ENCODE data around the gene HSPA1A. TPM values are rescaled to one million over a fixed set of nuclear protein-coding genes. Genes with fewer than 3 reads are reported as not detected.
A peak's percentile ranks its signal among the peaks of the same experiment; 100 is the strongest.
"Not testable (repeated sequence)": the region's sequence is repeated elsewhere in the genome, so short reads cannot be mapped to it uniquely, and the experiment has no call there.

Gene HSPA1A
- total and polyA plus RNA-seq, 7 experiments from 2014 or later, result 6.7 to 125 (median 30.3) TPM

- Histone ChIP-seq H3K27me3 (ENCODE audit: control insufficient read depth in 2 of 2, insufficient read depth in 2 of 2, low read length in 2 of 2) (no peaks in the 10 kb centered on the region), H3K4me1 (ENCODE audit: control insufficient read depth in 2 of 2, insufficient read depth in 2 of 2, low read length in 2 of 2) (no peaks in the 10 kb centered on the region), H3K4me3 (ENCODE audit: low read length) (no peak overlapping the region), H3K36me3 (ENCODE audit: control insufficient read depth in 2 of 3, insufficient read depth in 3 of 3, low read length in 3 of 3) (no peaks in the 10 kb centered on the region), H3K27ac (ENCODE audit: low read depth, low read length) (no peak overlapping the region), H3K9me3 (ENCODE audit: control insufficient read depth in 2 of 3, low read length in 3 of 3) (no peaks in the 10 kb centered on the region)
- peaks cover 0 to 6% (median 0%) of the 10 kb centered on the region in 5 donors for H3K36me3 Mint-ChIP-seq
- ChIA-PET POLR2A (no interaction called here), CTCF (no interaction called here)
- H3K9me3 Mint-ChIP-seq, result peaks cover 0 to 2% (median 0%) of the 10 kb centered on the region in 11 donors
- no peak for DNase-seq
- ATAC-seq, result no peak
- intact Hi-C loops (cut with micrococcal nuclease), result no loop called here
- H3K4me1 Mint-ChIP-seq, result no peaks in the 10 kb centered on the region
- H3K4me3 Mint-ChIP-seq, result no peak overlapping the region
- H3K27ac Mint-ChIP-seq, result peak overlapping the region in 2 of 9 donors; percentile 36 to 44
- no peaks in the 10 kb centered on the region for H3K27me3 Mint-ChIP-seq
These were observed 36.1 kb downstream of the HSPA1A start for GRCh38 chr6:31851485-31851832.

- CTCF ChIA-PET, result interaction anchor here (0.6 to 0.8 kb wide), 2 partner anchors 33 to 226 kb away, joined by 3 read pairs; no protein-coding TSS in a partner anchor
- H3K9me3 ChIP-seq (ENCODE audit: control insufficient read depth in 2 of 3, low read length in 3 of 3); H3K27ac ChIP-seq (ENCODE audit: low read depth, low read length); H3K27me3 Mint-ChIP-seq; H3K4me3 Mint-ChIP-seq; H3K9me3 Mint-ChIP-seq; H3K27me3 ChIP-seq (ENCODE audit: control insufficient read depth in 2 of 2, insufficient read depth in 2 of 2, low read length in 2 of 2); H3K4me3 ChIP-seq (ENCODE audit: low read length); POLR2A ChIA-PET; DNase-seq; H3K4me1 ChIP-seq (ENCODE audit: control insufficient read depth in 2 of 2, insufficient read depth in 2 of 2, low read length in 2 of 2); H3K27ac Mint-ChIP-seq; H3K4me1 Mint-ChIP-seq; H3K36me3 ChIP-seq (ENCODE audit: control insufficient read depth in 2 of 3, insufficient read depth in 3 of 3, low read length in 3 of 3); intact Hi-C loops (cut with micrococcal nuclease); ATAC-seq: not testable (repeated sequence)
- H3K36me3 Mint-ChIP-seq, result peaks cover 0 to 10% (median 0%) of the 10 kb centered on the region in 5 donors
These were observed 36.8 kb downstream of the HSPA1A start for GRCh38 chr6:31851980-31852718.

GRCh38 chr6:31857774-31858173 lies 42.4 kb downstream of the HSPA1A start:
- H3K4me1 ChIP-seq (ENCODE audit: control insufficient read depth in 2 of 2, insufficient read depth in 2 of 2, low read length in 2 of 2); H3K9me3 ChIP-seq (ENCODE audit: control insufficient read depth in 2 of 3, low read length in 3 of 3); H3K4me3 Mint-ChIP-seq; H3K9me3 Mint-ChIP-seq; ATAC-seq; intact Hi-C loops (cut with micrococcal nuclease); H3K4me3 ChIP-seq (ENCODE audit: low read length); POLR2A ChIA-PET; H3K27me3 Mint-ChIP-seq; H3K27me3 ChIP-seq (ENCODE audit: control insufficient read depth in 2 of 2, insufficient read depth in 2 of 2, low read length in 2 of 2); DNase-seq; H3K27ac ChIP-seq (ENCODE audit: low read depth, low read length): not testable (repeated sequence)
- peaks cover 0 to 32% (median 6%) of the 10 kb centered on the region in 3 experiments for H3K36me3 ChIP-seq (ENCODE audit: control insufficient read depth in 2 of 3, insufficient read depth in 3 of 3, low read length in 3 of 3)
- H3K36me3 Mint-ChIP-seq, result peaks cover 0 to 17% (median 4%) of the 10 kb centered on the region in 5 donors
- peaks cover 8 to 15% (median 13%) of the 10 kb centered on the region in 7 donors for H3K4me1 Mint-ChIP-seq
- CTCF ChIA-PET, result interaction anchor here (0.6 kb wide), 1 partner anchor 212 kb away, joined by 3 read pairs; no protein-coding TSS in a partner anchor
- peak overlapping the region in 2 of 9 donors; percentile 14 to 54 for H3K27ac Mint-ChIP-seq

- DNase-seq (no peak), ATAC-seq (no peak)
- CTCF ChIA-PET, result no interaction called here
- Mint-ChIP-seq H3K36me3 (peaks cover 0 to 15% (median 4%) of the 10 kb centered on the region in 5 donors), H3K27ac (no peak overlapping the region), H3K27me3 (peaks cover 0 to 2% (median 0%) of the 10 kb centered on the region in 5 donors), H3K4me1 (peaks cover 12 to 20% (median 17%) of the 10 kb centered on the region in 7 donors), H3K4me3 (peak overlapping the region in 1 of 10 donors; percentile 9), H3K9me3 (peaks cover 0 to 6% (median 0%) of the 10 kb centered on the region in 11 donors)
- intact Hi-C loops (cut with micrococcal nuclease), result no loop called here
- Histone ChIP-seq H3K9me3 (ENCODE audit: control insufficient read depth in 2 of 3, low read length in 3 of 3) (no peaks in the 10 kb centered on the region), H3K4me3 (ENCODE audit: low read length) (no peak overlapping the region), H3K4me1 (ENCODE audit: control insufficient read depth in 2 of 2, insufficient read depth in 2 of 2, low read length in 2 of 2) (peaks cover 8 to 12% of the 10 kb centered on the region in 2 donors), H3K27me3 (ENCODE audit: control insufficient read depth in 2 of 2, insufficient read depth in 2 of 2, low read length in 2 of 2) (no peaks in the 10 kb centered on the region), H3K27ac (ENCODE audit: low read depth, low read length) (no peak overlapping the region), H3K36me3 (ENCODE audit: control insufficient read depth in 2 of 3, insufficient read depth in 3 of 3, low read length in 3 of 3) (peaks cover 0 to 32% (median 6%) of the 10 kb centered on the region in 3 experiments)
- POLR2A ChIA-PET, result no interaction called here
These were observed 43.4 kb downstream of the HSPA1A start for GRCh38 chr6:31858707-31859106.

GRCh38 chr6:31859923-31860322 lies 44.6 kb downstream of the HSPA1A start:
- Mint-ChIP-seq H3K4me1 (peaks cover 14 to 29% (median 20%) of the 10 kb centered on the region in 7 donors), H3K9me3 (peaks cover 0 to 6% (median 0%) of the 10 kb centered on the region in 11 donors), H3K27me3 (peaks cover 0 to 2% (median 0%) of the 10 kb centered on the region in 5 donors), H3K27ac (peak overlapping the region in 1 of 9 donors; percentile 5), H3K4me3 (peak overlapping the region in 4 of 10 donors; percentile 3 to 56 (median 30)), H3K36me3 (peaks cover 0 to 15% (median 4%) of the 10 kb centered on the region in 5 donors)
- DNase-seq (no peak), ATAC-seq (no peak)
- H3K27me3 ChIP-seq (ENCODE audit: control insufficient read depth in 2 of 2, insufficient read depth in 2 of 2, low read length in 2 of 2), result no peaks in the 10 kb centered on the region
- H3K4me1 ChIP-seq (ENCODE audit: control insufficient read depth in 2 of 2, insufficient read depth in 2 of 2, low read length in 2 of 2), result peaks cover 8 to 15% of the 10 kb centered on the region in 2 donors
- no peak overlapping the region for H3K4me3 ChIP-seq (ENCODE audit: low read length)
- intact Hi-C loops (cut with micrococcal nuclease), result loop anchor here (5.0 to 10.0 kb wide), 3 partner anchors 115 to 703 kb away; partner anchors contain the start of genes CCHCR1 (in 1 of the 2), DXO (in 1 of the 2), MICB (in 1 of the 2) and TCF19 (in 1 of the 2)
- no peak overlapping the region for H3K27ac ChIP-seq (ENCODE audit: low read depth, low read length)
- ChIA-PET POLR2A (no interaction called here), CTCF (no interaction called here)
- peaks cover 0 to 32% (median 6%) of the 10 kb centered on the region in 3 experiments for H3K36me3 ChIP-seq (ENCODE audit: control insufficient read depth in 2 of 3, insufficient read depth in 3 of 3, low read length in 3 of 3)
- H3K9me3 ChIP-seq (ENCODE audit: control insufficient read depth in 2 of 3, low read length in 3 of 3), result no peaks in the 10 kb centered on the region

GRCh38 chr6:31860349-31860748 lies 45.0 kb downstream of the HSPA1A start:
- Mint-ChIP-seq H3K36me3 (peaks cover 0 to 15% (median 4%) of the 10 kb centered on the region in 5 donors), H3K4me3 (peak overlapping the region in 2 of 10 donors; percentile 8 to 51), H3K4me1 (peaks cover 14 to 29% (median 20%) of the 10 kb centered on the region in 7 donors), H3K9me3 (peaks cover 0 to 6% (median 0%) of the 10 kb centered on the region in 11 donors), H3K27me3 (peaks cover 0 to 2% (median 0%) of the 10 kb centered on the region in 5 donors), H3K27ac (peak overlapping the region in 1 of 9 donors; percentile 32)
- Histone ChIP-seq H3K36me3 (ENCODE audit: control insufficient read depth in 2 of 3, insufficient read depth in 3 of 3, low read length in 3 of 3) (peaks cover 0 to 32% (median 6%) of the 10 kb centered on the region in 3 experiments), H3K27me3 (ENCODE audit: control insufficient read depth in 2 of 2, insufficient read depth in 2 of 2, low read length in 2 of 2) (no peaks in the 10 kb centered on the region), H3K9me3 (ENCODE audit: control insufficient read depth in 2 of 3, low read length in 3 of 3) (no peaks in the 10 kb centered on the region), H3K27ac (ENCODE audit: low read depth, low read length) (no peak overlapping the region), H3K4me3 (ENCODE audit: low read length) (no peak overlapping the region), H3K4me1 (ENCODE audit: control insufficient read depth in 2 of 2, insufficient read depth in 2 of 2, low read length in 2 of 2) (peaks cover 8 to 15% of the 10 kb centered on the region in 2 donors)
- intact Hi-C loops (cut with micrococcal nuclease), result loop anchor here (5.0 to 10.0 kb wide), 3 partner anchors 114 to 703 kb away; partner anchors contain the start of genes CCHCR1 (in 1 of the 2), DXO (in 1 of the 2), MICB (in 1 of the 2) and TCF19 (in 1 of the 2)
- DNase-seq (no peak), ATAC-seq (no peak)
- CTCF ChIA-PET, result no interaction called here
- POLR2A ChIA-PET, result no interaction called here
